Smooth muscle cell (in vitro differentiated cells): ENCODE measurements around the gene ACTN2. TPM values are rescaled to one million over a fixed set of nuclear protein-coding genes. Genes with fewer than 3 reads are reported as not detected.

Experiments
- DNase-seq: peaks from one replicate; lab custom pipeline; 2025; ENCODE audit not compliant: unreplicated experiment; lab: John Stamatoyannopoulos, UW
- H2AFZ ChIP-seq: fragments of 200-600 bp; sonication (generic); 2 replicates; pipeline ENCODE4 v1.6.0; 2016; ENCODE audit warnings: antibody characterized with exemption, low read depth, mild to moderate bottlenecking
- H3F3A ChIP-seq: fragments of 200-600 bp; sonication (generic); 2 replicates; pipeline ENCODE4 v1.6.0; 2017; ENCODE audit warnings: antibody characterized with exemption, low read depth
- H3K27ac ChIP-seq: fragments of 200-600 bp; sonication (generic); 2 replicates; pipeline ENCODE4 v1.5.1; 2016; ENCODE audit warnings: low read depth, mild to moderate bottlenecking
- H3K27me3 ChIP-seq: fragments of 200-600 bp; sonication (generic); 2 replicates; pipeline ENCODE4 v1.6.1; 2016; ENCODE audit warnings: low read depth, mild to moderate bottlenecking
- H3K36me3 ChIP-seq: fragments of 200-600 bp; sonication (generic); 2 replicates; pipeline ENCODE4 v1.5.1; 2016; ENCODE audit warnings: low read depth
- H3K4me1 ChIP-seq: fragments of 200-600 bp; sonication (generic); 2 replicates; pipeline ENCODE4 v1.5.1; 2016; ENCODE audit warnings: low read depth
- H3K4me2 ChIP-seq: fragments of 200-600 bp; sonication (generic); 2 replicates; pipeline ENCODE4 v1.6.0; 2016; ENCODE audit warnings: mild to moderate bottlenecking
- H3K4me3 ChIP-seq: fragments of 200-600 bp; sonication (generic); 2 replicates; pipeline ENCODE4 v1.5.1; 2016; ENCODE audit warnings: mild to moderate bottlenecking
- H3K79me2 ChIP-seq: fragments of 200-600 bp; sonication (generic); 2 replicates; pipeline ENCODE4 v1.6.0; 2016; ENCODE audit warnings: low read depth, mild to moderate bottlenecking
- H3K9ac ChIP-seq: fragments of 200-600 bp; sonication (generic); 2 replicates; pipeline ENCODE4 v1.6.0; 2016; ENCODE audit warnings: low read depth
- H3K9me3 ChIP-seq: fragments of 200-600 bp; sonication (generic); replicated peaks from 2 replicates; pipeline ENCODE4 v1.5.1; 2016; ENCODE audit warnings: low read depth
- H4K20me1 ChIP-seq: fragments of 200-600 bp; sonication (generic); 2 replicates; pipeline ENCODE4 v1.6.0; 2016; ENCODE audit warnings: low read depth
- WGBS: methylation state at CpG from one replicate; pipeline ENCODE4 v1.1.7; 2016; ENCODE audit warnings: low lambda C conversion rate; 5-methylcytosine and 5-hydroxymethylcytosine counted together
- polyA plus RNA-seq: library from polyadenylated mRNA; unstranded; fragments of >200 nt; fragmentation: Nextera tagmentation; extraction: Ambion mirVana; gene quantifications from 2 replicates; pipeline ENCODE4 v1.2.1, GENCODE V29; 2016
- total RNA-seq: library from RNA; depleted of rRNA; stranded (reverse); fragments of >200 nt; gene quantifications from 2 replicates; pipeline ENCODE4 v1.2.3, GENCODE V29; 2014
- TF ChIP-seq, protein P1 (sequence below): fragments of 200-600 bp; sonication (generic); IDR thresholded peaks from 2 replicates; pipeline ENCODE4 v1.5.1; 2017; ENCODE audit warnings: borderline replicate concordance, mild to moderate bottlenecking, antibody characterized with exemption; ENCODE audit not compliant: insufficient read depth, poor library complexity, severe bottlenecking

Gene ACTN2
- total and polyA plus RNA-seq, 2 experiments from 2014 or later: not detected

DNA sequence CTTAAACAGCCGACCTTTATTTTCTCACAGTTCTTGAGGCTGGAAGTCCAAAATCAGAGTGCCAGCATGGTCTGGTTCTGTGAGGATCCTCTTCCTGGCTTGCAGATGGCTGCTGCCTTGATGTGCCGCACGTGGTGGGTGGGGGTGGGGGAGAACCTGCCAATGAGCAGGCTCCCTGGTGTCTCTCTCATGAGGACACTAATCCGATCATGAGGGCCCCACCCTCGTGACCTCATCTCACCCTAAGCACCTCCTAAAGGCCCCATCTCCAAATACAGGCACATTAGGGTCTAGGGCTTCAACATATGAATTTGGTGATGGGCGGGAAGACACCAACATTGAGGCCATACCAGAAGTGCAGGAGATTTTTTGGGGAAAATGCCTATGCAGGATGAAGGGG lies 37.8 kb downstream of the ACTN2 start:
- H3K9me3 ChIP-seq: no peaks in the 10 kb centered on the region
- H3K27me3 ChIP-seq: no peaks in the 10 kb centered on the region
- TF ChIP-seq, protein P1, sequence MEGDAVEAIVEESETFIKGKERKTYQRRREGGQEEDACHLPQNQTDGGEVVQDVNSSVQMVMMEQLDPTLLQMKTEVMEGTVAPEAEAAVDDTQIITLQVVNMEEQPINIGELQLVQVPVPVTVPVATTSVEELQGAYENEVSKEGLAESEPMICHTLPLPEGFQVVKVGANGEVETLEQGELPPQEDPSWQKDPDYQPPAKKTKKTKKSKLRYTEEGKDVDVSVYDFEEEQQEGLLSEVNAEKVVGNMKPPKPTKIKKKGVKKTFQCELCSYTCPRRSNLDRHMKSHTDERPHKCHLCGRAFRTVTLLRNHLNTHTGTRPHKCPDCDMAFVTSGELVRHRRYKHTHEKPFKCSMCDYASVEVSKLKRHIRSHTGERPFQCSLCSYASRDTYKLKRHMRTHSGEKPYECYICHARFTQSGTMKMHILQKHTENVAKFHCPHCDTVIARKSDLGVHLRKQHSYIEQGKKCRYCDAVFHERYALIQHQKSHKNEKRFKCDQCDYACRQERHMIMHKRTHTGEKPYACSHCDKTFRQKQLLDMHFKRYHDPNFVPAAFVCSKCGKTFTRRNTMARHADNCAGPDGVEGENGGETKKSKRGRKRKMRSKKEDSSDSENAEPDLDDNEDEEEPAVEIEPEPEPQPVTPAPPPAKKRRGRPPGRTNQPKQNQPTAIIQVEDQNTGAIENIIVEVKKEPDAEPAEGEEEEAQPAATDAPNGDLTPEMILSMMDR: no peak
- H3K4me2 ChIP-seq: no peak overlapping the region
- no peak overlapping the region for H3K4me3 ChIP-seq
- H4K20me1 ChIP-seq: no peaks in the 10 kb centered on the region
- no peaks in the 10 kb centered on the region for H3K4me1 ChIP-seq
- H3F3A ChIP-seq: no peaks in the 10 kb centered on the region
- no peak overlapping the region for H2AFZ ChIP-seq
- no peak overlapping the region for H3K27ac ChIP-seq
- no peaks in the 10 kb centered on the region for H3K79me2 ChIP-seq
- H3K36me3 ChIP-seq: no peaks in the 10 kb centered on the region
- 79% methylated on average over 6 of the region's 6 CpGs for WGBS
- no peak overlapping the region for H3K9ac ChIP-seq
- no peak for DNase-seq

DNA sequence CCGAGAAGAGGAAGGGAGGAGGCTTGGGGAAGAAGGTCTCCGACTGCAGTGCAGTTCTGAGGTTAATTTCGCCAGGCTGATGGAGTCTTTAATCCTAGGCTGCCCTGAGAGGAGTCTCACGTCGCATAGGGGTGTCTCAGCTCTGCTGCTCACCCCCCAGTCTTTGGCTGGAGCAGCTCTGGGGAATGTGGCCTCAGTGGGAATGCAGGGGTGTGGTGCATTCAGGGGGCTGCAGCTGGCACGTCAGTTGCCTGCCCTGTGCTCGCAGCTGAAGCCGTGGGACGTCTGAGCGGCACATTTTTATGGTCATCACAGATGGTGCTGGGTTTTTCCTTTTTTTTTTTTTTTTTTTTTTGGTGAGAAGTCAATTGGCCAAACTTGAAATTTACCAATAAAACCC lies 38.2 kb downstream of the ACTN2 start:
- TF ChIP-seq, protein P1: no peak
- Histone ChIP-seq H3K27ac (no peak overlapping the region), H3K9ac (no peak overlapping the region), H3K27me3 (no peaks in the 10 kb centered on the region), H3K4me2 (no peak overlapping the region), H3K4me1 (no peaks in the 10 kb centered on the region), H4K20me1 (no peaks in the 10 kb centered on the region), H3K9me3 (no peaks in the 10 kb centered on the region), H3F3A (no peaks in the 10 kb centered on the region), H3K79me2 (no peaks in the 10 kb centered on the region), H3K4me3 (no peak overlapping the region), H3K36me3 (no peaks in the 10 kb centered on the region), H2AFZ (no peak overlapping the region)
- whole genome bisulfite sequencing: 80% methylated on average over 10 of the region's 10 CpGs
- no peak for DNase-seq

DNA sequence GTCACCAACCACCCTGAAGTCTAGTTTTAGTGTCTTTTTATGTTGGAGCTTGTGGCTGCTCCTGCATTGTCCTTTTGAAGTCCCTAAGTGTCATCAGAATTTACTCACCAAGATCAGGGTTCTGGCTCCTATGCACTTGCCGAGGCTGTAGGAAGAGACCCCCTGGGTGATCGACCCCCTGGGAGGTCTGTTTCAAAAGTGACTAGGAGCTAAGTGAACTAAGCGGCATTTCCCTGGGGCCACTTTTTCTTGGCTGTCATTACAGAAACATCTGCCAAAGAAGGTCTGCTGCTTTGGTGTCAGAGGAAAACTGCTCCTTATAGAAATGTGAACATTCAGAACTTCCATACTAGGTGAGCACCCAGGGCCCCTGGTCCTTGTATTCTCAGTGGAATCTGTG lies 39.4 kb downstream of the ACTN2 start:
- Histone ChIP-seq H3K27me3 (no peaks in the 10 kb centered on the region), H3K9ac (no peak overlapping the region), H4K20me1 (no peaks in the 10 kb centered on the region), H3K27ac (no peak overlapping the region), H3K4me1 (no peaks in the 10 kb centered on the region), H3K36me3 (no peaks in the 10 kb centered on the region), H3K4me3 (no peak overlapping the region), H3K79me2 (no peaks in the 10 kb centered on the region), H2AFZ (no peak overlapping the region), H3K9me3 (no peaks in the 10 kb centered on the region), H3K4me2 (no peak overlapping the region), H3F3A (no peaks in the 10 kb centered on the region)
- WGBS: 84% methylated on average over 3 of the region's 3 CpGs
- TF ChIP-seq, protein P1: no peak
- DNase-seq: no peak

DNA sequence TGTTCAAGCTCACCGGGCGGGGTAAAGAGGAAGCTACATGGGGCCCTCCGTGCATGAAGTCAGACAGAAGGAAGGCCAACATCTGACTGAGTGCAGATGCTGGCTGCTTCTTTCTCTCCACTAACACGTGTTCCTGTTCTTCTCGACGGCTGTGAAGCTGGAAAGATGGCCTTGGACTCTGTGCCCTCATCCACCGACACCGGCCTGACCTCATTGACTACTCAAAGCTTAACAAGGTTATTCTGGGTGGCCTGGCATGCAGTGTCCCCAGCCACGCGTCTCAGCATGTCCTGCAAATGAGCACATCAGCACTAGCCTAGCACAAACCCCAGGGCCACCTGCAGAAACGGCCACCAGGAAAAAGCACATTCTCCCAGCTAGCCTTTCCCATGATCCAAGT lies 41.2 kb downstream of the ACTN2 start:
- no peak overlapping the region for H3K4me3 ChIP-seq
- no peaks in the 10 kb centered on the region for H3K9me3 ChIP-seq
- 97% methylated on average over 11 of the region's 11 CpGs for WGBS
- no peaks in the 10 kb centered on the region for H4K20me1 ChIP-seq
- H3K4me1 ChIP-seq: no peaks in the 10 kb centered on the region
- TF ChIP-seq, protein P1: no peak
- no peaks in the 10 kb centered on the region for H3K36me3 ChIP-seq
- H3K27ac ChIP-seq: no peak overlapping the region
- no peak overlapping the region for H3K9ac ChIP-seq
- H3F3A ChIP-seq: no peaks in the 10 kb centered on the region
- H3K79me2 ChIP-seq: no peaks in the 10 kb centered on the region
- DNase-seq: no peak
- H3K4me2 ChIP-seq: no peak overlapping the region
- no peak overlapping the region for H2AFZ ChIP-seq
- no peaks in the 10 kb centered on the region for H3K27me3 ChIP-seq
